HL-60 (cell line): ENCODE results near the gene HTT-AS.

Source experiments
- DNase-seq, 2 experiments: peaks; one replicate each; pipeline ENCODE4 v3.0.0-alpha.2; 2010 to 2020; ENCODE audit warnings: low read depth in 1 of 2, low spot score in 1 of 2
- H3K27ac ChIP-seq: fragments of 250-450 bp; sonication (Bioruptor Pico); replicated peaks from 2 replicates; pipeline ENCODE4 v1.5.1; 2020; ENCODE audit warnings: mild to moderate bottlenecking, moderate library complexity
- H3K27me3 ChIP-seq: fragments of 250-450 bp; sonication (Bioruptor Pico); 2 replicates; pipeline ENCODE4 v1.5.1; 2021; ENCODE audit warnings: mild to moderate bottlenecking, moderate library complexity; ENCODE audit not compliant: insufficient read depth, poor library complexity, severe bottlenecking
- H3K4me3 ChIP-seq: replicated peaks from 2 replicates; pipeline ENCODE4 v1.5.1; 2011; ENCODE audit warnings: mild to moderate bottlenecking, control low read depth, low read length; ENCODE audit not compliant: insufficient read depth
- GABPA ChIP-seq: IDR thresholded peaks from 2 replicates; pipeline ENCODE4 v1.6.1; 2012; ENCODE audit warnings: low read depth
- POLR2AphosphoS5 ChIP-seq: IDR thresholded peaks from 2 replicates; pipeline ENCODE4 v1.6.1; 2012; ENCODE audit warnings: low read depth
- REST ChIP-seq: IDR thresholded peaks from 2 replicates; pipeline ENCODE4 v1.6.1; 2012; ENCODE audit warnings: low read depth; ENCODE audit not compliant: insufficient replicate concordance
- SPI1 ChIP-seq: IDR thresholded peaks from 2 replicates; pipeline ENCODE4 v1.6.1; 2012; ENCODE audit warnings: low read depth, mild to moderate bottlenecking, borderline replicate concordance
- TF ChIP-seq, protein P1 (sequence below): IDR thresholded peaks from one replicate; pipeline ENCODE4 v1.5.1; 2011; ENCODE audit warnings: low read length, control low read depth, inconsistent platforms; ENCODE audit not compliant: insufficient read depth

The HTT-AS gene

GRCh38 chr4:3044870-3045819, 29.2 kb downstream of the HTT-AS start:
- H3K27me3 ChIP-seq: no peaks in the 10 kb centered on the region
- DNase-seq: peak; percentile 64 to 93
- peak overlapping the region; percentile 59 for H3K27ac ChIP-seq
- H3K4me3 ChIP-seq: no peak overlapping the region
- TF ChIP-seq SPI1: peak; percentile 28; the same call in 1 of the 2 replicates
- TF ChIP-seq POLR2AphosphoS5: peak; percentile 67
- TF ChIP-seq, protein P1, sequence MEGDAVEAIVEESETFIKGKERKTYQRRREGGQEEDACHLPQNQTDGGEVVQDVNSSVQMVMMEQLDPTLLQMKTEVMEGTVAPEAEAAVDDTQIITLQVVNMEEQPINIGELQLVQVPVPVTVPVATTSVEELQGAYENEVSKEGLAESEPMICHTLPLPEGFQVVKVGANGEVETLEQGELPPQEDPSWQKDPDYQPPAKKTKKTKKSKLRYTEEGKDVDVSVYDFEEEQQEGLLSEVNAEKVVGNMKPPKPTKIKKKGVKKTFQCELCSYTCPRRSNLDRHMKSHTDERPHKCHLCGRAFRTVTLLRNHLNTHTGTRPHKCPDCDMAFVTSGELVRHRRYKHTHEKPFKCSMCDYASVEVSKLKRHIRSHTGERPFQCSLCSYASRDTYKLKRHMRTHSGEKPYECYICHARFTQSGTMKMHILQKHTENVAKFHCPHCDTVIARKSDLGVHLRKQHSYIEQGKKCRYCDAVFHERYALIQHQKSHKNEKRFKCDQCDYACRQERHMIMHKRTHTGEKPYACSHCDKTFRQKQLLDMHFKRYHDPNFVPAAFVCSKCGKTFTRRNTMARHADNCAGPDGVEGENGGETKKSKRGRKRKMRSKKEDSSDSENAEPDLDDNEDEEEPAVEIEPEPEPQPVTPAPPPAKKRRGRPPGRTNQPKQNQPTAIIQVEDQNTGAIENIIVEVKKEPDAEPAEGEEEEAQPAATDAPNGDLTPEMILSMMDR: no peak

DNA sequence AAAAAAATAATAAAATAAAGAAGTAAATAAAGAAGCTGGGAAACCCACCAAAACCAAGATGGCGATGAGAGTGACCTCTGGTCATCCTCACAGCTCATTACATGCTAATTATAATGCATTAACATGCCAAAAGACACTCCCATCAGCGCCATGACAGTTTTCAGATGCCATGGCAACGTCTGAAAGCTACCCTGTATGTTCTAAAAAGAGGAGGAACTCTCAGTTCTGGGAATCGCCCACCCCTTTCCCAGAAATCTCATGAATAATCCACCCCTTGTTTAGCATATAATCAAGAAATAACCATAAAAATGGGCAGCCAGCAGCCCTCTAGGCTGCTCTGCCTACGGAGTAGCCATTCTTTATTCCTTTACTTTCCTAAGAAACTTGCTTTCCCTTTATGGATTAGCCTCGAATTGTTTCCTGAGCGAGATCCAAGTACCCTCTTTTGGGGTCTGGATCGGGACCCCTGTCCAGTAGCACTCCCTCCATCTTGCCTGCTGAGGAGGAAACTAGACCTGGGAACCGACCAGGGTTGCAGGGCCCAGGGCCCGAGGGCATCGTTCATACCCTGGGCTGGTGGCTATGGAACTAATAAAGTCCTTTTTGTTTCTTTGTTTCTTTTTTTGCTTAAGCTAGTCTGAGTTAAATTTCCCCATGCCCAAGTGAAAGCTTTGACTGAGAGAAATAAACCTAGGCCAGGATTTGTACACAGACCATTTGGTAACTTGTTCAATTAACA, 30.9 kb downstream of the HTT-AS start:
- TF ChIP-seq, protein P1: no peak
- no peak for TF ChIP-seq GABPA
- TF ChIP-seq SPI1: no peak
- no peak for TF ChIP-seq REST
- no peak for TF ChIP-seq POLR2AphosphoS5
- Histone ChIP-seq H3K4me3 (no peak overlapping the region), H3K27ac (no peak overlapping the region), H3K27me3 (no peaks in the 10 kb centered on the region)
- DNase-seq: no peak

GRCh38 chr4:3042226-3042625, 32.1 kb downstream of the HTT-AS start:
- DNase-seq: no peak
- Histone ChIP-seq H3K27me3 (no peaks in the 10 kb centered on the region), H3K27ac (no peak overlapping the region), H3K4me3 (no peak overlapping the region)
- TF ChIP-seq REST (no peak), SPI1 (no peak), POLR2AphosphoS5 (no peak), GABPA (no peak)
- TF ChIP-seq, protein P1: no peak
